HCT116 (cell line): ENCODE measurements around the gene XPNPEP2. TPM values are rescaled to one million over a fixed set of nuclear protein-coding genes. Genes with fewer than 3 reads are reported as not detected.

ENCODE experiments used
- ATAC-seq: fragments of 200-7000 bp; cut with Tn5 transposase; 2 replicates; pipeline ENCODE4 v1.9.1; 2020; ENCODE audit warnings: mild to moderate bottlenecking, moderate library complexity
- BruUV-seq: library from RNA; stranded (reverse); fragments of 400-500 nt; replicated peaks from 2 replicates; lab custom pipeline; 2021; lab: Mats Ljungman, UMichigan
- CTCF ChIA-PET: fragments of 300-600 bp; sonication (Branson Sonifier 250); formaldehyde crosslinking; loops from one replicate; lab custom pipeline; 2021; ENCODE audit warnings: antibody characterized with exemption; lab: Charles Lee
- POLR2A ChIA-PET: fragments of 300-600, 350-600 bp; sonication (Branson Sonifier 250); formaldehyde crosslinking; loops from one replicate; lab custom pipeline; 2021; ENCODE audit warnings: antibody characterized with exemption; lab: Charles Lee
- RAD21 ChIA-PET, 2 experiments: fragments of 300-600 bp; sonication (Branson Sonifier 250); formaldehyde crosslinking; loops; one replicate each; lab custom pipeline; 2023; ENCODE audit warnings: low total read pairs in 2 of 2; ENCODE audit not compliant: uncharacterized antibody in 2 of 2, unreplicated experiment in 2 of 2, low non-redundant PET in 1 of 2; lab: Charles Lee
- DNase-seq: peaks from one replicate; pipeline ENCODE4 v3.0.0-alpha.2; 2010; ENCODE audit warnings: low read depth, low spot score
- H2AFZ ChIP-seq: fragments of 200-600 bp; shearing (Covaris generic), sonication (generic); 2 replicates; pipeline ENCODE4 v1.6.1; 2017; ENCODE audit warnings: low read depth, mixed run types, mixed read lengths, antibody characterized with exemption, low read length; ENCODE audit not compliant: poor library complexity, severe bottlenecking
- H3K27ac ChIP-seq: 2 replicates; pipeline ENCODE4 v1.5.1; 2012; ENCODE audit warnings: low read depth, low read length
- H3K27me3 ChIP-seq: fragments of 200-600 bp; sonication (generic); 2 replicates; pipeline ENCODE4 v1.6.1; 2016; ENCODE audit warnings: mixed run types, low read length, mixed read lengths; ENCODE audit not compliant: insufficient read depth
- H3K36me3 ChIP-seq, 2 experiments: fragments of 200-500 bp in 1 of 2; fragments of 200-600 bp in 1 of 2; sonication (Bioruptor generic) in 1 of 2; sonication (generic) in 1 of 2; 2 replicates each; pipeline versions ENCODE4 v1.5.1 to v1.6.1; 2014 to 2016; ENCODE audit warnings: low read length in 2 of 2, inconsistent platforms in 1 of 2, mixed read lengths in 1 of 2, mixed run types in 1 of 2; ENCODE audit not compliant: insufficient read depth in 2 of 2, control insufficient read depth in 1 of 2
- H3K4me1 ChIP-seq, 2 experiments: fragments of 200-600 bp in 1 of 2; sonication (generic) in 1 of 2; 2 replicates each; pipeline versions ENCODE4 v1.5.1 to v1.6.1; 2012 to 2017; ENCODE audit warnings: low read length in 2 of 2, inconsistent platforms in 1 of 2, mild to moderate bottlenecking in 1 of 2, mixed read lengths in 1 of 2, mixed run types in 1 of 2, moderate library complexity in 1 of 2; ENCODE audit not compliant: insufficient read depth in 2 of 2, control insufficient read depth in 1 of 2
- H3K4me2 ChIP-seq: fragments of 200-600 bp; sonication (generic); 2 replicates; pipeline ENCODE4 v1.6.1; 2017; ENCODE audit warnings: mixed run types, low read length, mixed read lengths
- H3K4me3 ChIP-seq, 2 experiments: fragments of 200-600 bp in 1 of 2; sonication (generic) in 1 of 2; replicated peaks in 1 of 2; 2 replicates each; pipeline ENCODE4 v1.5.1; 2011 to 2016; ENCODE audit warnings: low read length in 2 of 2, control low read depth in 1 of 2, low read depth in 1 of 2, mild to moderate bottlenecking in 1 of 2, mixed read lengths in 1 of 2, mixed run types in 1 of 2
- H3K79me2 ChIP-seq: fragments of 200-600 bp; sonication (generic); 2 replicates; pipeline ENCODE4 v1.6.1; 2017; ENCODE audit warnings: mild to moderate bottlenecking, mixed run types, low read length, moderate library complexity, mixed read lengths; ENCODE audit not compliant: insufficient read depth
- H3K9ac ChIP-seq: fragments of 200-600 bp; sonication (generic); 2 replicates; pipeline ENCODE4 v1.6.1; 2016; ENCODE audit warnings: low read length, mixed read lengths
- H3K9me2 ChIP-seq: fragments of 200-600 bp; sonication (generic), shearing (Covaris generic); 2 replicates; pipeline ENCODE4 v1.6.1; 2017; ENCODE audit warnings: mixed run types, mild to moderate bottlenecking, moderate library complexity; ENCODE audit not compliant: insufficient read depth
- H3K9me3 ChIP-seq, 2 experiments: fragments of 200-500 bp in 1 of 2; fragments of 200-600 bp in 1 of 2; sonication (Bioruptor generic) in 1 of 2; sonication (generic) in 1 of 2; 2 replicates each; pipeline ENCODE4 v1.6.1; 2014 to 2017; ENCODE audit warnings: low read length in 2 of 2, mixed read lengths in 2 of 2, inconsistent platforms in 1 of 2, low read depth in 1 of 2, mild to moderate bottlenecking in 1 of 2, mixed run types in 1 of 2, moderate library complexity in 1 of 2; ENCODE audit not compliant: control insufficient read depth in 1 of 2, insufficient read depth in 1 of 2
- H4K20me1 ChIP-seq: fragments of 200-600 bp; sonication (generic), shearing (Covaris generic); 2 replicates; pipeline ENCODE4 v1.6.1; 2017; ENCODE audit warnings: mixed run types, mild to moderate bottlenecking, moderate library complexity; ENCODE audit not compliant: insufficient read depth
- CTCF ChIP-seq, 3 experiments: fragments of 200-600 bp in 1 of 3; sonication (generic) in 1 of 3; IDR thresholded peaks in 2 of 3; conservative IDR thresholded peaks in 1 of 3; 2 replicates each; pipeline ENCODE4 v1.5.1; 2012 to 2017; ENCODE audit warnings: low read depth in 2 of 3, low read length in 2 of 3, antibody characterized with exemption in 1 of 3, borderline replicate concordance in 1 of 3, control low read depth in 1 of 3, mild to moderate bottlenecking in 1 of 3, mixed read lengths in 1 of 3, mixed run types in 1 of 3, moderate library complexity in 1 of 3; ENCODE audit not compliant: insufficient read depth in 1 of 3
- EZH2phosphoT487 ChIP-seq: fragments of 200-600 bp; IDR thresholded peaks from 2 replicates; pipeline ENCODE4 v1.6.1; 2018; ENCODE audit warnings: antibody characterized with exemption, borderline replicate concordance
- JUND ChIP-seq: IDR thresholded peaks from 2 replicates; pipeline ENCODE4 v1.6.1; 2012
- MAX ChIP-seq: IDR thresholded peaks from 2 replicates; pipeline ENCODE4 v1.6.1; 2012
- POLR2A ChIP-seq: IDR thresholded peaks from 2 replicates; pipeline ENCODE4 v1.7.0; 2011; ENCODE audit warnings: borderline replicate concordance; ENCODE audit not compliant: insufficient read depth, insufficient read length; ENCODE audit errors: extremely low read depth
- RAD21 ChIP-seq: IDR thresholded peaks from 2 replicates; pipeline ENCODE4 v1.6.1; 2012; ENCODE audit warnings: low read depth, mild to moderate bottlenecking
- REST ChIP-seq: IDR thresholded peaks from 2 replicates; pipeline ENCODE4 v1.6.1; 2012; ENCODE audit warnings: low read depth
- SIN3A ChIP-seq: IDR thresholded peaks from 2 replicates; pipeline ENCODE4 v1.6.1; 2012; ENCODE audit warnings: low read depth
- SP1 ChIP-seq: IDR thresholded peaks from 2 replicates; pipeline ENCODE4 v1.6.1; 2012; ENCODE audit warnings: low read depth
- ZFX ChIP-seq: fragments of 450-650 bp; IDR thresholded peaks from 2 replicates; pipeline ENCODE4 v1.6.1; 2017
- ZNF274 ChIP-seq: fragments of 200-500 bp; sonication (Bioruptor generic); IDR thresholded peaks from 2 replicates; pipeline ENCODE4 v1.6.1; 2014; ENCODE audit warnings: mild to moderate bottlenecking, low read depth, low read length, inconsistent platforms
- intact Hi-C: fragments of 100-400 bp; cut with micrococcal nuclease; formaldehyde crosslinking; loops from 2 replicates; pipeline ENCODE4 v1.10.0; 2022
- total RNA-seq: library from RNA; stranded (reverse); gene quantifications from one replicate; pipeline ENCODE4 v1.2.1, GENCODE V29; 2021; ENCODE audit not compliant: unreplicated experiment

The XPNPEP2 gene
- total RNA-seq, 1 experiment from 2014 or later, result not detected

GRCh38 chrX:129802863-129803262, 64.1 kb downstream of the XPNPEP2 start:
- Histone ChIP-seq H3K9ac (no peak overlapping the region), H3K27me3 (no peaks in the 10 kb centered on the region), H3K79me2 (no peaks in the 10 kb centered on the region), H4K20me1 (no peaks in the 10 kb centered on the region), H3K9me2 (no peaks in the 10 kb centered on the region), H2AFZ (no peak overlapping the region), H3K27ac (no peak overlapping the region), H3K4me1 (no peaks in the 10 kb centered on the region), H3K4me2 (no peak overlapping the region), H3K9me3 (no peaks in the 10 kb centered on the region), H3K4me3 (no peak overlapping the region), H3K36me3 (no peaks in the 10 kb centered on the region; a peak in 1 of 4 replicates)
- DNase-seq (no peak), ATAC-seq (no peak)
- CTCF ChIA-PET, result interaction anchor here (1.0 kb wide), 1 partner anchor 21 kb away, joined by 3 read pairs; no protein-coding TSS in a partner anchor
- POLR2A ChIA-PET, result no interaction called here
- intact Hi-C loops, result no loop called here
- no peak for TF ChIP-seq ZNF274
- TF ChIP-seq JUND, result no peak
- TF ChIP-seq REST, result no peak
- no peak for TF ChIP-seq RAD21
- no peak for TF ChIP-seq EZH2phosphoT487
- TF ChIP-seq ZFX, result no peak
- TF ChIP-seq MAX, result no peak
- TF ChIP-seq POLR2A, result no peak
- TF ChIP-seq SIN3A, result no peak
- no peak for TF ChIP-seq CTCF (IDR thresholded peaks at IDR 0.05 in 2 of 3, conservative IDR thresholded peaks at IDR 0.05 in 1 of 3; ENCODE audit: borderline replicate concordance in 1 of 3, insufficient read depth in 1 of 3, low read depth in 2 of 3, low read length in 2 of 3)
- no peak for TF ChIP-seq SP1
- no TSS peak for BruUV-seq
- RAD21 ChIA-PET, result no interaction called here
